HG03342 (cell line): ENCODE data around the gene SPEG.

Experiments used
- ATAC-seq: cut with Tn5 transposase; IDR thresholded peaks from one replicate; pipeline ENCODE4 v1.9.1; 2021; ENCODE audit warnings: mild to moderate bottlenecking, moderate library complexity; ENCODE audit not compliant: unreplicated experiment

SPEG gene

GRCh38 chr2:219459460-219460311 is 25.0 kb downstream of the SPEG start:
- ATAC-seq = no peak

DNA sequence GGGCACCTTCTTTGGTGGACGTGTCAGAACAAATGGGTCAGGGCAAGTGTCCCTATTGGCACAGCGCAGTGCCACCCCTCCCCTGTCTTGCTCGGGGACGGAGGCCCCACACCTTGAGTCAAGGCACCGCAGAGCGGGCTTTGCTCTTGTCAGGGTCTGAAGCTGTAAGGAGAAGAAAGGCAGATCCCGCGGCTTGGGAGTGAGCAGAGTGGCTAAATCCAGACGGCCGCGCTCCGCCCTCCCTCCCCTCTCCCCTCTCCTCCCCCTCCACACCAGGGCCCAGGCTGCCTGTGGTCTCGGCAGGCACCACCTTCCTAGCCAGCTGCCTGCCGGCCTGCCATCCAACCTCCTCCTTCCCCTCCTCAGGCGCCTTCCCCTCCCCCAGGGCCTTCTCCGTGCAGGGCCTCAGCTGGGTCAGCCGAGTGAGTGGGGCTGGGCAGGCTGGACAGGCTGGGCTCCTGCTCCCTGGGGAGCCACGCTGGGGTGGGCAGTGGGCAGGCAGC is 25.8 kb downstream of the SPEG start:
- ATAC-seq = no peak

DNA sequence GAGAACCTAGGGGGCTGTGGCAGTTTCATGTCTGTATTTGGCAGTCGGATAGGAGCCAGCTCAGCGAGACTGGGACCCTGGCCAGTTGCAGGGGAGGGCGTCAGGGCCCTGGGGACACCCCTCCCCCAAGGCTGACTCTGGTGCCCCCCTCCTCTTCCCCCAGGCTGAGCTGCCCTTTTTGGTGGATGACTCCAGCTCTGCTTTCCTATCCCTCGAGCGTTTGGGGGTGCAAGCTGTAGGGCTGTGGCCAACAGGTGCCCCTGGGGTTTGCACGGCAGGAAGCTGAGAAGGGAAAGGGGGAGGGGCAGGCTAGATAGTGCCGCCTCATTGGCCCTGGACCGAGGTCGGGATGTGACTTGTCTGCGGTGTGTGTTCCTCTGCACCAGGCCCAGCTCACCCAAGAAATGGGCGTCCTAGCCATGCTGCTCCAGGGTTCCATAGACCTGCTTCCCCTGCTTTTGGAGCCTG is 26.4 kb downstream of the SPEG start:
- no peak for ATAC-seq

DNA sequence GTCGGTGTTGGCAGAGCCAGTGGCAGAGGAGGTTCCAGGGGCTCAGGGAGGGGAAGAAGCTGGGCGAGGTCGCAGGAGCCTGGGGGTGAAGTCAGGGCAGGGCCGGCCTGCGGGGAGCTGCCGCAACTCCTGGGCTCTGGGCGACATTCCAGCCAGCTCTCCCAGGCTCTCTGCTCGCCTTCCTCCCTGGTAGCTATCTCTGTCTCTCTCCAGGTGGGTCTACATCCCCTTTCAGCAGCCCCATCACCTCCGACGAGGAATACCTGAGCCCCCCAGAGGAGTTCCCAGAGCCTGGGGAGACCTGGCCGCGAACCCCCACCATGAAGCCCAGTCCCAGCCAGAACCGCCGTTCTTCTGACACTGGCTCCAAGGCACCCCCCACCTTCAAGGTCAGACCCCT is 27.0 kb downstream of the SPEG start:
- ATAC-seq = no peak

DNA sequence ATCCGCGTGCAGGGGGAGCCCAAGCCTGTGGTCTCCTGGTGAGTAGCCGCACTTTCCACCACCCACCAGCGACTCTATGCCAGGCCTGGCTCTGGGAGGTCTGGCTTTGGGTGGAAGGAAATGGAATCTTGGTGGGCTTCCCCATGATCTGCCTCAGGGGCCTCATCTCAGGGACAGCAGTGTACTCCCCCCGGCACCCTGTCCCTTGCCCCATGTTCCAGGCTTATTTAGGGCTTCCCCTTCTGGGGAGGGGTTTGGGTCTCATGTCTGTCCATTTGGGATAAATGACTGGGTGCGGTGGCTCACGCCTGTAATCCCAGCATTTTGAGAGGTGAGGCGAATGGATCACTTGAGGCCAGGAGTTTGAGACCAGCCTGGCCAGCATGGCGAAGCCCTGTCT is 27.7 kb downstream of the SPEG start:
- ATAC-seq = no peak

DNA sequence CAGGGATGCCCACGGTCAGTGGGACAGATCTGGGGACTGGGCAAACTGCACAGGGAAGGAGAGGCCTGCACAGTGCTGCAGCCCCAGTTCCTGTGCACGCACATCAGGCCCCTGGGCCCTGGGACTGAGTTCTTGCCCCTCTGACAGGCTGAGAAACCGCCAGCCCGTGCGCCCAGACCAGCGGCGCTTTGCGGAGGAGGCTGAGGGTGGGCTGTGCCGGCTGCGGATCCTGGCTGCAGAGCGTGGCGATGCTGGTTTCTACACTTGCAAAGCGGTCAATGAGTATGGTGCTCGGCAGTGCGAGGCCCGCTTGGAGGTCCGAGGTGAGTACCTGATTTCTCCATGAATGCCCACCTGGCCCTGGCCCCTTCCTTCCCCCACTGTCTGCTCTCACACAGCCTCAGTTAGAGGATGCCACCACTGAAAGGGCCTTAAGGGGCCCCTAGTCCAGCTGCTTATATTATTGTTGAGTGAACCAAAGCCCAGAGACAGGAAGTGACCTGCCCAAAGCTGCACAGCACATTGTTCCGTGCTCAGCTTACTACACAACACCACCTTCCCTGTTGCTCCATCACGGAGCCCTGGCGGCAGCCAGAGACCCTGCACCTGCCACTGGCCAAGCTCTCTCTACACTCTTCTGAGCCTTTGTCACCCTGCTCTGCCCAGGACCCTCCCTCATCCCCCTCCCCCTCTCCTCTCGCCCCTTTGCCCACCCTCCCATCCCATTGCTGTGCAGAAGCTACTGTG is 29.8 kb downstream of the SPEG start:
- ATAC-seq = no peak

DNA sequence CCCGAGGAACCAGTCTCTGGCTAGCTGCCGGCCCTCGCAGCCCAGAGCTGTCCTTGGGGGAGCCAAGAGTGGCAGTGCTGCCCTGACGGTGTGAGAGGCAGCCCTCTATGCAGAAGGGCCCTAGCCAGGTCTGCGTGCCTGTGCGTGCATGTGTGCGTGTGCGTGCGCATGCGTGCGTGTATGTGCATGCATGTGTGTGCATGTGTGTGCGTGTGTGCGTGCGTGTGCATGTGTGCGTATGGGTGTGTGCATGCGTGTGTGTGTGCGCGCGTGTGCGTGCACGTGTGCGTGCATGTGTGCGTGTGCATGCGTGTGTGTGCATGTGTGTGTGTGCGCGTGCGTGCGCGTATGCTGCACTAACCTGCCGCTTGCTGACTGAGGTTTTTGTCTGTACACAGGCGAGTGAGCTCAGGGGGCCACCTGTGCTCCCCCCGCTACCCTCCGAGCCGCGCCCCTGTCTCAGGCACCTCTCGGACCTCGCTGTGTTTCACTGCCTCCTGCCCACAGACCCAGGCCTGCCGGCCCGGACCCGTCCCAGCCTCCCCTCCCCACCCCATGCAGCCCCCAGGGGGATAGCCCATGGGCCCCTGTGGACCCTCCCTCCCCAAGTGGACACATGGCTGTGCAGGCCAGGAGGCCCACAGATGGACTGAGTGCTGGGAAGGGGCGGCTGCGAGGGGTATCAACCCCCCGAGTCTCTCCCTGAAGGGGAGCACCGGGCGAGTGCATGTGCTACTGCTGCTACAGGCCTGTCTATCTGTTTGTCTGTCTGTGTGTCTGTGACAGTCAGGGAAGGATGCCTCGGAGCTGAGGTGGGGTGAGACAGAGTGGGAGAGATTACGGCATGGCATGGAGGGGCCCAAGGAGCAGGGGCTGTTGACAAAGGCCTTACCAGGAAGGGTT is 31.3 kb downstream of the SPEG start:
- no peak for ATAC-seq

DNA sequence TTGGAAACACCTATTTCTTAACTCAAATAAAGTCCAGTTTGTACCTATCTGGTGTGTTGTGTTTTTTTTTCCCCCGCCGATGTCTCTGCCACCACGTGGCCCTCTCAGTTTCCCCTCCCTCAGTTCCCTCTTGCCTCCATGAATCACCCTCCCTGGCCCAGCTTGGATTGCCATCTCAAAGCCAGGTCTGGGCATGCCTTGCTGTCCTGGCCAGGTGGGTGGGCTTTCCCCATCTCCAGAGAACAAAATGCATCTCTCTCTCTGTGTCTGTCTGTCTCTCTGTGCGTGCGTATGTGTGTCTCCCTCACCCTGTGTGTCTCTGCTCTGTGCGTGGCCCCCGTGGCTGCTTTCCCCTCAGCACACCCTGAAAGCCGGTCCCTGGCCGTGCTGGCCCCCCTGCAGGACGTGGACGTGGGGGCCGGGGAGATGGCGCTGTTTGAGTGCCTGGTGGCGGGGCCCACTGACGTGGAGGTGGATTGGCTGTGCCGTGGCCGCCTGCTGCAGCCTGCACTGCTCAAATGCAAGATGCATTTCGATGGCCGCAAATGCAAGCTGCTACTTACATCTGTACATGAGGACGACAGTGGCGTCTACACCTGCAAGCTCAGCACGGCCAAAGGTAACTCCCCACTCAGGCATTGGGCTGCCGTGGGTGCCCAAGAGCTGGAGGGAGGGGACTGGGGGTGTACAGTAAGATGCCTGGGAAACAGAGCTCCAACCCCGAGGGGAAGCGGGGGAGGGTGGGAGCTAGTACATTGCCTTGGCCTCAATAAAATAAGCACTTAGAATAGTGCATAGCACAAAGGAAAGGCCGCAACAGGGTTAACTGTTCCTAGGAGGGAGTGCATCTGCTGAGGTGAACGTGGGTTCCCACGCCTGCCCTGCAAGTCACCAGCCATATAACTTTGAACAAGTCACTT is 32.4 kb downstream of the SPEG start:
- ATAC-seq = no peak

GRCh38 chr2:219467736-219468075 is 33.1 kb downstream of the SPEG start:
- ATAC-seq = no peak

GRCh38 chr2:219468410-219469185 is 34.0 kb downstream of the SPEG start:
- ATAC-seq = no peak

- ATAC-seq = no peak
Measured at GRCh38 chr2:219469186-219469724, 34.6 kb downstream of the SPEG start.

DNA sequence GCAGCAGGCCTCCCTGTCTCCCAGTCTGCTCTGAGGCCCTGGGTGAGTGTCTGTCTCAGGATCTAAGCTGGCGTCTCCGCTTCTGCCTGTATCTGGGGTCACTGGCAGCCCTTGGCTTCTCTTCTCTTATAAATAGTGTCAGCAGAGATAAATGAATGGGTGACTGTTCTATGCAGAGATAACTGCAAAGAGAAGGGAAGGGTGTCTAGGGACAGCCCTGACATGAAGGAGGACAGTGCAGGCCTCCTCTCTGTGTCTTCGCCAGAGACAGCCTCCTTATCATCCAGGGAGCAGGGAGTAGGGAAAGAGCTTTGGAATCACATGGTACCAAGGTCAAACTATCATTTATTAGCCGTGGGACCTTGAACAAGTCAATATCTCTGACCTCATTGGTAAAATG is 35.8 kb downstream of the SPEG start:
- no peak for ATAC-seq

DNA sequence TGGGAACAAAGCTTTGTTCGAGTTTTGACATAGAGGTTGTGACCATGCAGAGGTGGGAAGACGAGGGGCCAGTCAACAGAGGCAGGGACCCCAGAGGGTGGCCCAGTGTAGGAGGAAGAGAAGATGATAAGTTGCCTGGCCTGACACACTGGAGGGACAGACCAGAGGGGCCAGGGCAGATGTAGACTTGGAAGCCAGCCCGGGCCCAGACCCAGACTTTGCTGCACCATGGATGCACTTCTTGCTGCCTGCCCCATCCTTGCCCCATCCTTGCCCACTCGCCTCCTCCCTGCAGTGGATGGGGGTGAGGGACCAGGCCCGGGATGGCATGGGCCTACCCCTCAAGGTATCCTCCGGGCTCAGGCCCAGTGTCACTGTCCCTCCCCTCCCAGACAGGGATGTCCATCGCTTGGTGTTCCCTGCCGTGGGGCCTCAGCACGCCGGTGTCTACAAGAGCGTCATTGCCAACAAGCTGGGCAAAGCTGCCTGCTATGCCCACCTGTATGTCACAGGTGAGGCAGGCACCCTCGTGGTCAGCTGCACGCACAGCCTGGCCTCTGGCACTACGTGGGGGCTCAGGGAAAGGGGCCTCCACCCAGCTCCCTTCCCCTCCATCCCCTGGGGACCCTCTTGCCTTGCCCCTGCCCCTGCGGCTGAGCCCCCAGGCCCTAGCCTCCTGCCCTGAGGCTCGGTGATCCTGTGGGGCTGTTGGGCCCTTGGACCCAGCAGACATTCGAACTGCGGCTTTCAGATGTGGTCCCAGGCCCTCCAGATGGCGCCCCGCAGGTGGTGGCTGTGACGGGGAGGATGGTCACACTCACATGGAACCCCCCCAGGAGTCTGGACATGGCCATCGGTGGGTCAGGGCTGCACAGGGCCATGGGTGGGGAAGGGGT is 37.1 kb downstream of the SPEG start:
- no peak for ATAC-seq

DNA sequence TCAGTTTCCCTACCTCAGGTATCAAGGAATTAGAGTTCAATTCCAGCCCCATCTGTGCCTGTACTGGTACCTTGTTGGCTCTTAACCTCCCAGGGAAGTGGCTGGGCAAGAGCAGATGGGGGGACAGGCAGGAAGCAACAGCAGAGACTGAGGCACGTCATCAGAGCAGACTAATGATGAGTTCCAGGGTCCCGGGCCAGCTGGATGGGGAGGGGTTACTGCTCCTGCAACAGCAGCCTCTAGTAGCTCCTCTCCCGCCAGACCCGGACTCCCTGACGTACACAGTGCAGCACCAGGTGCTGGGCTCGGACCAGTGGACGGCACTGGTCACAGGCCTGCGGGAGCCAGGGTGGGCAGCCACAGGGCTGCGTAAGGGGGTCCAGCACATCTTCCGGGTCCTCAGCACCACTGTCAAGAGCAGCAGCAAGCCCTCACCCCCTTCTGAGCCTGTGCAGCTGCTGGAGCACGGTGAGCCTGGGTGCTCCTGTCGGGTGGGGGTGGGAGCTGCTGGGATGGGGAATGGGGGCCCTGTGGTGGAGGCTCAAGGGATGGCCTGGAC is 38.1 kb downstream of the SPEG start:
- no peak for ATAC-seq

DNA sequence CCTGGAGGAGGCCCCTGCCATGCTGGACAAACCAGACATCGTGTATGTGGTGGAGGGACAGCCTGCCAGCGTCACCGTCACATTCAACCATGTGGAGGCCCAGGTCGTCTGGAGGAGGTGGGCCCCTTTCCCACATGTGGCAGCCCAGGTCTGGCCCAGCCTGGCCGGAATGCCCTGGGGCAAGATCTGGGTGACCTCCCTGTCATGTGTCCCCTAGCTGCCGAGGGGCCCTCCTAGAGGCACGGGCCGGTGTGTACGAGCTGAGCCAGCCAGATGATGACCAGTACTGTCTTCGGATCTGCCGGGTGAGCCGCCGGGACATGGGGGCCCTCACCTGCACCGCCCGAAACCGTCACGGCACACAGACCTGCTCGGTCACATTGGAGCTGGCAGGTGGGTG is 38.9 kb downstream of the SPEG start:
- no peak for ATAC-seq

DNA sequence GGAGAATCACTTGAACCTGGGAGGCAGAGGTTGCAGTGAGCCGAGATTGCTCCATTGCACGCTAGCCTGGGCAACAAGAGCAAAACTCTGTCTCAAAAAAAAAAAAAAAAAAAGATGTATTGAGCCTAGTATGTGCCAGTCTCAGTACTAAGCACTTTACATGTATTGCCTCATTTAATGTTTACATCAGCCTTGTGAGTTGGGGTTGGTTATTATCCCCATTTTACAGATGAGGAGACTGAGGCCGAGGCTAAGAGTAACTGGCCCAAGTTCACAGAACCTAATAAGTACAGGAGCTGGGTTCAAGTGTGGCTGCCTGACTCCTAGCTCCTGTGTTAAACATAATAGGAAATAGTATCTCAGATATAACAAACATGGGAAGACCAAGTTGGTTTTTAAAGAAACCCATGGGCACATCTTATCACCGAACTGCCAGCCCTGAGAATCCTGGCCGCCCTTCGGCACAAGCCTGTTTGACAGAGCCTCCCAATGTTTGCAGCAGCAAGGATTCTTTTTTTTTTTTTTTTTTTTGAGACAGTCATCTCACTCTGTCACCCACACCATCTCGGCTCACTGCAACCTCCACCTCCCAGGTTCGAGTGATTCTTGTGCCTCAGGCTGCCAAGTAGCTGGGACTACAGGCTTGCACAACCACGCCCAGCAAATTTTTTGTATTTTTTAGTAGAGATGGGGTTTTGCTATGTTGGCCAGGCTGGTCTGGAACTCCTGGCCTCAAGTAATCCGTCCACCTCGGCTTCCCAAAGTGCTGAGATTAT is 39.8 kb downstream of the SPEG start:
- no peak for ATAC-seq

DNA sequence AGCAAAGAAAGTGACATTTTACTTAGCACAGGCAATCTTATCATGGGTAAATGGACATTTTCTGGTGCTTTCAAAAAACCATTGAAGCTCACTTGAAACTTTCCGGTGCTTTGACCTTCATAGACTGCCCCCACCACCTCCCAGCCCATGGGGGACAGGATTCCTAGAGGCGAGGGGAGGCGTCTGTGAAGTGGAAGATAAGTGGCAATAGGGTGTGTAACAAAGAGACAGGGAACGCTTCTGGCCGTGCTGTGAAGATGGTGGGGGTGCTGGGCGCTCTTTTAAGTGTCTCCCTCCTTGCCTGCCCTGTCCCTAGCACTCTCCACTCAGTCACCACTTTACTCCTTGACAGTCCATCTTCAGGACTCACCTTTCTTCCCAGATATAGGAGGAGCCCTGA is 40.6 kb downstream of the SPEG start:
- no peak for ATAC-seq
